GM23338 (cell line): ENCODE measurements around the gene CSTPP1. TPM values are rescaled to one million over a fixed set of nuclear protein-coding genes. Genes with fewer than 3 reads are reported as not detected.

ENCODE experiments used
- ATAC-seq: fragments of 200-7000 bp; cut with Tn5 transposase; 3 replicates; pipeline ENCODE4 v1.9.1; 2020
- DNase-seq: peaks from one replicate; pipeline ENCODE4 v3.0.0-alpha.2; 2015; ENCODE audit warnings: low spot score
- H2AFZ ChIP-seq: fragments of 200-600 bp; sonication (generic); 2 replicates; pipeline ENCODE4 v1.8.0; 2016; ENCODE audit warnings: antibody characterized with exemption, mild to moderate bottlenecking, moderate library complexity
- H3F3A ChIP-seq: fragments of 200-600 bp; sonication (generic); replicated peaks from 2 replicates; pipeline ENCODE4 v1.8.0; 2017; ENCODE audit warnings: antibody characterized with exemption, mixed run types, low read depth
- H3K27ac ChIP-seq: fragments of 200-600 bp; sonication (generic); 2 replicates; pipeline ENCODE4 v1.6.1; 2016; ENCODE audit warnings: low read depth
- H3K27me3 ChIP-seq: fragments of 200-600 bp; sonication (generic); 2 replicates; pipeline ENCODE4 v1.8.0; 2016; ENCODE audit warnings: mild to moderate bottlenecking, mixed run types, moderate library complexity; ENCODE audit not compliant: insufficient read depth
- H3K36me3 ChIP-seq: fragments of 200-600 bp; sonication (generic); 2 replicates; pipeline ENCODE4 v1.8.0; 2016; ENCODE audit warnings: mild to moderate bottlenecking; ENCODE audit not compliant: insufficient read depth
- H3K4me1 ChIP-seq: fragments of 200-600 bp; sonication (generic); 2 replicates; pipeline ENCODE4 v1.8.0; 2016; ENCODE audit warnings: mild to moderate bottlenecking, moderate library complexity; ENCODE audit not compliant: insufficient read depth
- H3K4me2 ChIP-seq: fragments of 200-600 bp; sonication (generic); 2 replicates; pipeline ENCODE4 v1.7.1; 2017; ENCODE audit warnings: mixed run types
- H3K4me3 ChIP-seq: fragments of 200-600 bp; sonication (generic); 2 replicates; pipeline ENCODE4 v1.6.1; 2016; ENCODE audit warnings: mixed run types
- H3K79me2 ChIP-seq: fragments of 200-600 bp; sonication (generic); replicated peaks from 2 replicates; pipeline ENCODE4 v1.8.0; 2017; ENCODE audit warnings: mild to moderate bottlenecking; ENCODE audit not compliant: insufficient read depth
- H3K9me2 ChIP-seq: fragments of 200-600 bp; sonication (generic); 2 replicates; pipeline ENCODE4 v1.8.0; 2017; ENCODE audit not compliant: insufficient read depth
- H4K20me1 ChIP-seq: fragments of 200-600 bp; sonication (generic); replicated peaks from 2 replicates; pipeline ENCODE4 v1.8.0; 2017; ENCODE audit warnings: mild to moderate bottlenecking; ENCODE audit not compliant: insufficient read depth
- H3K27ac Mint-ChIP-seq: 2 replicates; pipeline ENCODE4 v1.8.0; 2020; ENCODE audit warnings: inconsistent platforms, mild to moderate bottlenecking, moderate library complexity, mixed read lengths
- H3K27me3 Mint-ChIP-seq: 3 replicates; pipeline ENCODE4 v1.8.0; 2022; ENCODE audit warnings: low read depth, mild to moderate bottlenecking, moderate library complexity, mixed read lengths, inconsistent platforms; ENCODE audit not compliant: insufficient read depth, poor library complexity
- H3K36me3 Mint-ChIP-seq: 3 replicates; pipeline ENCODE4 v1.8.0; 2021; ENCODE audit warnings: low read depth, mild to moderate bottlenecking, inconsistent platforms, moderate library complexity, mixed read lengths
- H3K4me1 Mint-ChIP-seq: 3 replicates; pipeline ENCODE4 v1.8.0; 2020; ENCODE audit warnings: mild to moderate bottlenecking, inconsistent platforms, mixed read lengths
- H3K4me3 Mint-ChIP-seq: 3 replicates; pipeline ENCODE4 v1.8.0; 2021; ENCODE audit warnings: moderate library complexity, mild to moderate bottlenecking, inconsistent platforms, mixed read lengths
- H3K9me3 Mint-ChIP-seq: 3 replicates; pipeline ENCODE4 v1.8.0; 2020; ENCODE audit warnings: moderate library complexity, mild to moderate bottlenecking, inconsistent platforms, mixed read lengths
- CREB1 ChIP-seq: fragments of 250-450 bp; sonication (Bioruptor Pico); IDR thresholded peaks from 2 replicates; pipeline ENCODE4 v1.5.0; 2020; ENCODE audit warnings: low read depth, mild to moderate bottlenecking, moderate library complexity
- CTCF ChIP-seq, 2 experiments: fragments of 200-600 bp in 1 of 2; sonication (generic) in 1 of 2; conservative IDR thresholded peaks; 2 replicates each; pipeline versions ENCODE4 v1.5.1 to v1.6.1; 2016 to 2017; ENCODE audit warnings: antibody characterized with exemption in 2 of 2, low read depth in 2 of 2, mild to moderate bottlenecking in 2 of 2, moderate library complexity in 1 of 2
- ETS1 ChIP-seq: IDR thresholded peaks from 2 replicates; pipeline ENCODE4 v1.6.1; 2016; ENCODE audit warnings: antibody characterized with exemption
- EZH2 ChIP-seq: fragments of 200-600 bp; sonication (generic); IDR thresholded peaks from one replicate; pipeline ENCODE4 v1.8.0; 2017; ENCODE audit warnings: antibody characterized with exemption, mild to moderate bottlenecking, low read depth; ENCODE audit not compliant: unreplicated experiment
- EZH2phosphoT487 ChIP-seq: fragments of 200-600 bp; sonication (generic); IDR thresholded peaks from one replicate; pipeline ENCODE4 v1.8.1; 2018; ENCODE audit warnings: antibody characterized with exemption; ENCODE audit not compliant: unreplicated experiment
- JUNB ChIP-seq: IDR thresholded peaks from one replicate; pipeline ENCODE4 v1.6.1; 2016; ENCODE audit warnings: antibody characterized with exemption; ENCODE audit not compliant: unreplicated experiment
- NANOG ChIP-seq: IDR thresholded peaks from 2 replicates; pipeline ENCODE4 v1.6.1; 2016; ENCODE audit warnings: antibody characterized with exemption, borderline replicate concordance
- POLR2AphosphoS5 ChIP-seq: IDR thresholded peaks from 2 replicates; pipeline ENCODE4 v1.6.1; 2016; ENCODE audit warnings: antibody characterized with exemption, low read depth
- REST ChIP-seq: IDR thresholded peaks from one replicate; pipeline ENCODE4 v1.6.1; 2018; ENCODE audit warnings: antibody characterized with exemption; ENCODE audit not compliant: unreplicated experiment
- STAT1 ChIP-seq: IDR thresholded peaks from one replicate; pipeline ENCODE4 v1.6.1; 2016; ENCODE audit warnings: antibody characterized with exemption; ENCODE audit not compliant: unreplicated experiment
- ZNF114 ChIP-seq: fragments of 250-450 bp; sonication (Bioruptor Pico); IDR thresholded peaks from 2 replicates; pipeline ENCODE4 v1.5.0; 2020; ENCODE audit warnings: mild to moderate bottlenecking, moderate library complexity
- ZNF331 ChIP-seq: fragments of 250-450 bp; sonication (Bioruptor Pico); IDR thresholded peaks from 2 replicates; pipeline ENCODE4 v1.5.0; 2020; ENCODE audit warnings: low read depth, mild to moderate bottlenecking, moderate library complexity
- ZNF462 ChIP-seq: fragments of 250-450 bp; sonication (Bioruptor Pico); IDR thresholded peaks from 2 replicates; pipeline ENCODE4 v1.5.0; 2020; ENCODE audit warnings: mild to moderate bottlenecking, moderate library complexity
- polyA plus RNA-seq: library from polyadenylated mRNA; unstranded; fragments of >200 nt; fragmentation: Nextera tagmentation; extraction: Ambion mirVana; gene quantifications from 2 replicates; pipeline ENCODE4 v1.2.1, GENCODE V29; 2016
- total RNA-seq: library from RNA; depleted of rRNA; stranded (reverse); fragments of >200 nt; shearing (Covaris generic); gene quantifications from 2 replicates; pipeline ENCODE4 v1.2.3, GENCODE V29; 2014

The CSTPP1 gene
- total and polyA plus RNA-seq, 2 experiments from 2014 or later = 23.5 to 42.6 TPM

- H3K27me3 Mint-ChIP-seq = no peaks in the 10 kb centered on the region
- H3K4me3 ChIP-seq = no peak overlapping the region
- H3K4me1 Mint-ChIP-seq = peaks cover 33% of the 10 kb centered on the region
- peaks cover 11% of the 10 kb centered on the region for H3K36me3 Mint-ChIP-seq
- no peaks in the 10 kb centered on the region for H3K9me2 ChIP-seq
- peak overlapping the region; percentile 9 for H3K4me2 ChIP-seq
- no peak for DNase-seq
- H3K27ac Mint-ChIP-seq = peak overlapping the region; percentile 28; the same call in 1 of the 2 replicates
- peaks cover 28% of the 10 kb centered on the region for H3K4me1 ChIP-seq
- no peak for ATAC-seq
- H3F3A ChIP-seq = no peaks in the 10 kb centered on the region
- H3K9me3 Mint-ChIP-seq = peaks cover 4% of the 10 kb centered on the region
- TF ChIP-seq EZH2phosphoT487 (no peak), NANOG (no peak), ETS1 (no peak), STAT1 (no peak), JUNB (no peak), EZH2 (no peak), CREB1 (CRISPR knock-in tag) (no peak), ZNF331 (CRISPR knock-in tag) (no peak), REST (no peak), ZNF462 (CRISPR knock-in tag) (no peak), POLR2AphosphoS5 (no peak), CTCF (conservative IDR thresholded peaks at IDR 0.05; ENCODE audit: low read depth in 2 of 2) (no peak), ZNF114 (no peak)
- no peak overlapping the region for H3K4me3 Mint-ChIP-seq
- no peaks in the 10 kb centered on the region for H3K27me3 ChIP-seq
- no peaks in the 10 kb centered on the region for H3K79me2 ChIP-seq
- H3K36me3 ChIP-seq = no peaks in the 10 kb centered on the region
- no peaks in the 10 kb centered on the region for H4K20me1 ChIP-seq
- no peak overlapping the region for H2AFZ ChIP-seq
- no peak overlapping the region for H3K27ac ChIP-seq
These were observed 119.8 kb downstream of the CSTPP1 start for GRCh38 chr11:47056261-47056915.
